OCI-M1 (cell line): ENCODE measurements around the gene CMTR1.

Experiments used
- DNase-seq: peaks from one replicate; lab custom pipeline; 2025; lab: John Stamatoyannopoulos, UW

The CMTR1 gene

GRCh38 chr6:37432916-37433656 is at the start of gene CMTR1:
Gene CMTR1, plus strand, starts transcription at chr6:37433221. Its CDS starts 2,409 bp downstream, at chr6:37435630.
- peak; percentile 97 for DNase-seq

GRCh38 chr6:37388578-37388977 is 44.4 kb upstream of the CMTR1 start:
- no peak for DNase-seq

- no peak for DNase-seq
Observed at GRCh38 chr6:37389857-37390256, 43.2 kb upstream of the CMTR1 start.

- DNase-seq, result no peak
Observed at GRCh38 chr6:37391120-37391519, 41.9 kb upstream of the CMTR1 start.

- DNase-seq, result no peak
Observed at GRCh38 chr6:37392821-37393220, 40.2 kb upstream of the CMTR1 start.

- DNase-seq, result no peak
Observed at GRCh38 chr6:37393381-37393929, 39.6 kb upstream of the CMTR1 start.

GRCh38 chr6:37396571-37397180 is 36.3 kb upstream of the CMTR1 start:
- DNase-seq, result no peak

- no peak for DNase-seq
Observed at GRCh38 chr6:37399131-37399530, 33.9 kb upstream of the CMTR1 start.

- DNase-seq, result peak; percentile 56
Observed at GRCh38 chr6:37399795-37400490, 33.1 kb upstream of the CMTR1 start.

GRCh38 chr6:37401658-37402057 is 31.4 kb upstream of the CMTR1 start:
- peak; percentile 83 for DNase-seq

GRCh38 chr6:37406726-37407341 is 26.2 kb upstream of the CMTR1 start:
- DNase-seq, result no peak

- DNase-seq, result no peak
Observed at GRCh38 chr6:37407948-37408347, 25.1 kb upstream of the CMTR1 start.

- no peak for DNase-seq
Observed at GRCh38 chr6:37409501-37409900, 23.5 kb upstream of the CMTR1 start.

GRCh38 chr6:37417393-37417792 is 15.6 kb upstream of the CMTR1 start:
- no peak for DNase-seq

GRCh38 chr6:37418722-37419121 is 14.3 kb upstream of the CMTR1 start:
- DNase-seq, result no peak

GRCh38 chr6:37426058-37426944 is 6.7 kb upstream of the CMTR1 start:
- DNase-seq, result no peak

- DNase-seq, result no peak
Observed at GRCh38 chr6:37426945-37427510, 6.0 kb upstream of the CMTR1 start.

- DNase-seq, result peak; percentile 76
Observed at GRCh38 chr6:37429352-37429750, 3.7 kb upstream of the CMTR1 start.

- no peak for DNase-seq
Observed at GRCh38 chr6:37432590-37432915, 468 bp upstream of the CMTR1 start.

GRCh38 chr6:37433657-37434271 is 743 bp downstream of the CMTR1 start:
- DNase-seq, result peak; percentile 74

- DNase-seq, result no peak
Observed at GRCh38 chr6:37435373-37435772, 2.4 kb downstream of the CMTR1 start.
